ENCODE measurements around the gene ZBTB46. TPM values are rescaled to one million over a fixed set of nuclear protein-coding genes. Genes with fewer than 3 reads are reported as not detected.

ZBTB46 gene
- total RNA-seq, 1 experiment from 2014 or later: 1.1 TPM

- CTCF ChIA-PET: interaction anchor here (0.6 kb wide), 1 partner anchor 62 kb away, joined by 3 read pairs; no protein-coding TSS in a partner anchor
- Histone ChIP-seq H3K9me3 (ENCODE audit: low read depth, low read length, poor library complexity, severe bottlenecking) (no peaks in the 10 kb centered on the region), H3K36me3 (ENCODE audit: insufficient read depth, low read length, poor library complexity, severe bottlenecking) (no peaks in the 10 kb centered on the region), H3K4me1 (ENCODE audit: insufficient read depth, low read length, poor library complexity, severe bottlenecking) (peaks cover 11% of the 10 kb centered on the region), H3K27ac (ENCODE audit: low read depth, low read length, poor library complexity, severe bottlenecking) (peak overlapping the region; percentile 30), H3K4me3 (ENCODE audit: low read depth, low read length, poor library complexity, severe bottlenecking) (no peak overlapping the region), H3K27me3 (replicated peaks; ENCODE audit: insufficient read depth, low read depth, low read length, poor library complexity) (no peaks in the 10 kb centered on the region)
- no peak for DNase-seq (ENCODE audit: low spot score)
- POLR2A ChIA-PET (ENCODE audit: low non-redundant PET): no interaction called here
- TF ChIP-seq CTCF (conservative IDR thresholded peaks at IDR 0.05; ENCODE audit: low read depth, low read length) (no peak), EZH2 (IDR thresholded peaks at IDR 0.05; ENCODE audit: borderline replicate concordance, low read depth, low read length, poor library complexity, severe bottlenecking) (no peak)
- no TSS peak for BruUV-seq (replicated peaks)
- intact Hi-C loops (cut with micrococcal nuclease; ENCODE audit: unreplicated experiment): no loop called here
Measured at GRCh38 chr20:63857764-63858392, 26.8 kb upstream of the ZBTB46 start.

- no TSS peak for BruUV-seq (replicated peaks)
- ChIA-PET CTCF (interaction anchor here (0.7 to 1.1 kb wide), 2 partner anchors 20 to 188 kb away, joined by 3 read pairs; no protein-coding TSS in a partner anchor), POLR2A (ENCODE audit: low non-redundant PET) (no interaction called here)
- DNase-seq (ENCODE audit: low spot score): no peak
- TF ChIP-seq EZH2 (IDR thresholded peaks at IDR 0.05; ENCODE audit: borderline replicate concordance, low read depth, low read length, poor library complexity, severe bottlenecking) (no peak), CTCF (conservative IDR thresholded peaks at IDR 0.05; ENCODE audit: low read depth, low read length) (no peak)
- Histone ChIP-seq H3K27ac (ENCODE audit: low read depth, low read length, poor library complexity, severe bottlenecking) (no peak overlapping the region), H3K4me1 (ENCODE audit: insufficient read depth, low read length, poor library complexity, severe bottlenecking) (peaks cover 11% of the 10 kb centered on the region), H3K36me3 (ENCODE audit: insufficient read depth, low read length, poor library complexity, severe bottlenecking) (no peaks in the 10 kb centered on the region), H3K27me3 (replicated peaks; ENCODE audit: insufficient read depth, low read depth, low read length, poor library complexity) (no peaks in the 10 kb centered on the region), H3K4me3 (ENCODE audit: low read depth, low read length, poor library complexity, severe bottlenecking) (no peak overlapping the region), H3K9me3 (ENCODE audit: low read depth, low read length, poor library complexity, severe bottlenecking) (no peaks in the 10 kb centered on the region)
- intact Hi-C loops (cut with micrococcal nuclease; ENCODE audit: unreplicated experiment): no loop called here
Measured at GRCh38 chr20:63856098-63856511, 25.0 kb upstream of the ZBTB46 start.

GRCh38 chr20:63855363-63856097 is 24.5 kb upstream of the ZBTB46 start:
- TF ChIP-seq CTCF (conservative IDR thresholded peaks at IDR 0.05; ENCODE audit: low read depth, low read length) (no peak), EZH2 (IDR thresholded peaks at IDR 0.05; ENCODE audit: borderline replicate concordance, low read depth, low read length, poor library complexity, severe bottlenecking) (no peak)
- no peaks in the 10 kb centered on the region for H3K9me3 ChIP-seq (ENCODE audit: low read depth, low read length, poor library complexity, severe bottlenecking)
- H3K36me3 ChIP-seq (ENCODE audit: insufficient read depth, low read length, poor library complexity, severe bottlenecking): no peaks in the 10 kb centered on the region
- ChIA-PET CTCF (interaction anchor here (1.1 kb wide), 1 partner anchor 188 kb away, joined by 3 read pairs; no protein-coding TSS in a partner anchor), POLR2A (ENCODE audit: low non-redundant PET) (no interaction called here)
- no TSS peak for BruUV-seq (replicated peaks)
- H3K4me1 ChIP-seq (ENCODE audit: insufficient read depth, low read length, poor library complexity, severe bottlenecking): peaks cover 11% of the 10 kb centered on the region
- no peaks in the 10 kb centered on the region for H3K27me3 ChIP-seq (replicated peaks; ENCODE audit: insufficient read depth, low read depth, low read length, poor library complexity)
- intact Hi-C loops (cut with micrococcal nuclease; ENCODE audit: unreplicated experiment): no loop called here
- no peak overlapping the region for H3K27ac ChIP-seq (ENCODE audit: low read depth, low read length, poor library complexity, severe bottlenecking)
- no peak overlapping the region for H3K4me3 ChIP-seq (ENCODE audit: low read depth, low read length, poor library complexity, severe bottlenecking)
- no peak for DNase-seq (ENCODE audit: low spot score)

Measured in A673 (cell line).